K562 (cell line): ENCODE results near the gene CCR5AS.
A peak's percentile ranks its signal among the peaks of the same experiment; 100 is the strongest.

Experiments
- ATF2 ChIP-seq: sonication (generic); formaldehyde crosslinking; IDR thresholded peaks from 2 replicates; pipeline ENCODE4 v1.8.1; 2022; ENCODE audit warnings: missing genetic modification reagents
- BHLHE40 ChIP-seq: IDR thresholded peaks from 2 replicates; pipeline ENCODE4 v1.6.1; 2011; ENCODE audit warnings: low read length, improper control_type of control experiment
- CC2D1A ChIP-seq: fragments of 450-650 bp; IDR thresholded peaks from 2 replicates; pipeline ENCODE4 v1.6.1; 2017; ENCODE audit warnings: mild to moderate bottlenecking
- ELF2 ChIP-seq: fragments of 250-450 bp; sonication (Bioruptor Pico); IDR thresholded peaks from 2 replicates; pipeline ENCODE4 v1.5.0; 2021; ENCODE audit warnings: mild to moderate bottlenecking
- EP300 ChIP-seq: IDR thresholded peaks from 2 replicates; pipeline ENCODE4 v1.6.1; 2012; ENCODE audit warnings: low read length, improper control_type of control experiment
- GATA2 ChIP-seq: sonication (generic); formaldehyde crosslinking; IDR thresholded peaks from 2 replicates; pipeline ENCODE4 v1.4.0; 2020; ENCODE audit warnings: mild to moderate bottlenecking, missing genetic modification reagents
- HEY1 ChIP-seq: fragments of 250-450 bp; sonication (Bioruptor Pico); IDR thresholded peaks from 2 replicates; pipeline ENCODE4 v1.5.0; 2020; ENCODE audit warnings: mild to moderate bottlenecking, moderate library complexity, borderline replicate concordance
- HNRNPUL1 ChIP-seq: fragments of 200-400 bp; formaldehyde crosslinking; IDR thresholded peaks from 2 replicates; pipeline ENCODE4 v1.6.1; 2017; ENCODE audit warnings: low read length
- MCM7 ChIP-seq, 2 experiments: fragments of 450-650 bp; IDR thresholded peaks; 2 replicates each; pipeline ENCODE4 v1.6.1; 2016 to 2018
- MTA2 ChIP-seq: fragments of 450-650 bp; IDR thresholded peaks from 2 replicates; pipeline ENCODE4 v1.6.1; 2016; ENCODE audit warnings: low read depth
- NBN ChIP-seq: fragments of 450-650 bp; IDR thresholded peaks from 2 replicates; pipeline ENCODE4 v1.6.1; 2016; ENCODE audit warnings: low read depth, mild to moderate bottlenecking
- NFE2 ChIP-seq: IDR thresholded peaks from 2 replicates; pipeline ENCODE4 v1.6.1; 2014; ENCODE audit warnings: antibody characterized with exemption, low read depth
- NFIC ChIP-seq: fragments of 450-650 bp; IDR thresholded peaks from 2 replicates; pipeline ENCODE4 v1.6.1; 2017; ENCODE audit warnings: mild to moderate bottlenecking, inconsistent platforms
- PHB ChIP-seq: fragments of 250-450 bp; sonication (Bioruptor Pico); IDR thresholded peaks from 2 replicates; pipeline ENCODE4 v1.5.0; 2021
- POLR2AphosphoS5 ChIP-seq: IDR thresholded peaks from 2 replicates; pipeline ENCODE4 v1.6.1; 2011; ENCODE audit warnings: mild to moderate bottlenecking, low read depth, low read length, moderate library complexity; ENCODE audit not compliant: control insufficient read depth, insufficient read depth
- RBFOX2 ChIP-seq: fragments of 200-400 bp; formaldehyde crosslinking; IDR thresholded peaks from 2 replicates; pipeline ENCODE4 v1.6.1; 2017; ENCODE audit warnings: low read depth, mild to moderate bottlenecking, low read length, moderate library complexity
- SIX5 ChIP-seq, 2 experiments: IDR thresholded peaks; 2 replicates each; pipeline ENCODE4 v1.6.1; 2011; ENCODE audit warnings: low read length in 2 of 2, borderline replicate concordance in 1 of 2, low read depth in 1 of 2, mild to moderate bottlenecking in 1 of 2, moderate library complexity in 1 of 2; ENCODE audit not compliant: insufficient read depth in 1 of 2
- SUPT5H ChIP-seq: fragments of 450-650 bp; IDR thresholded peaks from 2 replicates; pipeline ENCODE4 v1.6.1; 2016
- TEAD2 ChIP-seq: fragments of 450-650 bp; IDR thresholded peaks from 2 replicates; pipeline ENCODE4 v1.6.1; 2016; ENCODE audit warnings: missing genetic modification characterization, control low read depth, missing compliant biosample characterization
- ZNF143 ChIP-seq: sonication (generic); formaldehyde crosslinking; IDR thresholded peaks from 2 replicates; pipeline ENCODE4 v1.9.0; 2022; ENCODE audit warnings: mild to moderate bottlenecking, missing genetic modification reagents
- ZNF316 ChIP-seq: fragments of 450-650 bp; IDR thresholded peaks from 2 replicates; pipeline ENCODE4 v1.6.1; 2016
- ZNF764 ChIP-seq: fragments of 250-450 bp; sonication (Bioruptor Pico); IDR thresholded peaks from 2 replicates; pipeline ENCODE4 v1.4.0; 2020; ENCODE audit warnings: low read depth, mild to moderate bottlenecking, moderate library complexity
- TF ChIP-seq, protein P1 (sequence below): fragments of 200-800 bp; sonication (Bioruptor generic); IDR thresholded peaks from 2 replicates; pipeline ENCODE4 v1.6.1; 2016; ENCODE audit warnings: missing genetic modification characterization, missing compliant biosample characterization
- TF ChIP-seq, protein P2 (sequence below): sonication (generic); formaldehyde crosslinking; IDR thresholded peaks from 2 replicates; pipeline ENCODE4 v1.9.0; 2022; ENCODE audit warnings: mild to moderate bottlenecking, missing genetic modification reagents
- TF ChIP-seq, protein P3 (sequence below), 3 experiments: IDR thresholded peaks in 2 of 3; conservative IDR thresholded peaks in 1 of 3; 2 replicates each; pipeline ENCODE4 v1.5.1; 2011 to 2012; ENCODE audit warnings: low read length in 3 of 3, mild to moderate bottlenecking in 3 of 3, control low read depth in 2 of 3, improper control_type of control experiment in 1 of 3, inconsistent platforms in 1 of 3, low read depth in 1 of 3, mixed read lengths in 1 of 3, moderate library complexity in 1 of 3; ENCODE audit not compliant: insufficient read depth in 2 of 3

CCR5AS gene

DNA sequence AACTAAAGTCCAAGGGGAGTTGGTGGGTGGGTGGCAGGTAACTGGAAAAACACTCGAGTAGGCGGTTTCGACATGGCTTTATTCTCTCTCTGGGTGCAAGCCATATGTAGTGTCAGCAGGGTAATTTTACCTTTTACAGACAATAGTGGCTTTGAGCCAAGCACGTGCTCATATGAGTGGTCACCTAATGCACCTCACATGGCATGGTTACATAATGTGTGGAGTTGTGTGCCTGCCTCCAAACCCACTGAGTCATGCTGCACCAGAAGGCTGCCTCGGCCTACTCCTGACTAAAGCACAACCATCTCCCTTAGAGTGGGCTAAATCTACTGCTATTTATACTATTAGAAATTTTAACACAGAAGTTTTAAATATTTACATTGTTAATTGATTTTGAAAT is 16.7 kb upstream of the CCR5AS start (continued):
- TF ChIP-seq NFE2: 0 out of 2 replicates have a peak, but pooled peaks have one; percentile 9
- peak; percentile 79 for TF ChIP-seq BHLHE40
- TF ChIP-seq, protein P1, sequence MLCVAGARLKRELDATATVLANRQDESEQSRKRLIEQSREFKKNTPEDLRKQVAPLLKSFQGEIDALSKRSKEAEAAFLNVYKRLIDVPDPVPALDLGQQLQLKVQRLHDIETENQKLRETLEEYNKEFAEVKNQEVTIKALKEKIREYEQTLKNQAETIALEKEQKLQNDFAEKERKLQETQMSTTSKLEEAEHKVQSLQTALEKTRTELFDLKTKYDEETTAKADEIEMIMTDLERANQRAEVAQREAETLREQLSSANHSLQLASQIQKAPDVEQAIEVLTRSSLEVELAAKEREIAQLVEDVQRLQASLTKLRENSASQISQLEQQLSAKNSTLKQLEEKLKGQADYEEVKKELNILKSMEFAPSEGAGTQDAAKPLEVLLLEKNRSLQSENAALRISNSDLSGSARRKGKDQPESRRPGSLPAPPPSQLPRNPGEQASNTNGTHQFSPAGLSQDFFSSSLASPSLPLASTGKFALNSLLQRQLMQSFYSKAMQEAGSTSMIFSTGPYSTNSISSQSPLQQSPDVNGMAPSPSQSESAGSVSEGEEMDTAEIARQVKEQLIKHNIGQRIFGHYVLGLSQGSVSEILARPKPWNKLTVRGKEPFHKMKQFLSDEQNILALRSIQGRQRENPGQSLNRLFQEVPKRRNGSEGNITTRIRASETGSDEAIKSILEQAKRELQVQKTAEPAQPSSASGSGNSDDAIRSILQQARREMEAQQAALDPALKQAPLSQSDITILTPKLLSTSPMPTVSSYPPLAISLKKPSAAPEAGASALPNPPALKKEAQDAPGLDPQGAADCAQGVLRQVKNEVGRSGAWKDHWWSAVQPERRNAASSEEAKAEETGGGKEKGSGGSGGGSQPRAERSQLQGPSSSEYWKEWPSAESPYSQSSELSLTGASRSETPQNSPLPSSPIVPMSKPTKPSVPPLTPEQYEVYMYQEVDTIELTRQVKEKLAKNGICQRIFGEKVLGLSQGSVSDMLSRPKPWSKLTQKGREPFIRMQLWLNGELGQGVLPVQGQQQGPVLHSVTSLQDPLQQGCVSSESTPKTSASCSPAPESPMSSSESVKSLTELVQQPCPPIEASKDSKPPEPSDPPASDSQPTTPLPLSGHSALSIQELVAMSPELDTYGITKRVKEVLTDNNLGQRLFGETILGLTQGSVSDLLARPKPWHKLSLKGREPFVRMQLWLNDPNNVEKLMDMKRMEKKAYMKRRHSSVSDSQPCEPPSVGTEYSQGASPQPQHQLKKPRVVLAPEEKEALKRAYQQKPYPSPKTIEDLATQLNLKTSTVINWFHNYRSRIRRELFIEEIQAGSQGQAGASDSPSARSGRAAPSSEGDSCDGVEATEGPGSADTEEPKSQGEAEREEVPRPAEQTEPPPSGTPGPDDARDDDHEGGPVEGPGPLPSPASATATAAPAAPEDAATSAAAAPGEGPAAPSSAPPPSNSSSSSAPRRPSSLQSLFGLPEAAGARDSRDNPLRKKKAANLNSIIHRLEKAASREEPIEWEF (CRISPR knock-in tag): no peak
- TF ChIP-seq EP300: no peak
- TF ChIP-seq ZNF143 (CRISPR knock-in tag): no peak
- no peak for TF ChIP-seq RBFOX2
- TF ChIP-seq PHB (CRISPR knock-in tag): no peak
- no peak for TF ChIP-seq MCM7 (IDR thresholded peaks at IDR 0.05)
- TF ChIP-seq MTA2: no peak
- no peak for TF ChIP-seq CC2D1A
- TF ChIP-seq, protein P2, sequence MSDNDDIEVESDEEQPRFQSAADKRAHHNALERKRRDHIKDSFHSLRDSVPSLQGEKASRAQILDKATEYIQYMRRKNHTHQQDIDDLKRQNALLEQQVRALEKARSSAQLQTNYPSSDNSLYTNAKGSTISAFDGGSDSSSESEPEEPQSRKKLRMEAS (CRISPR knock-in tag): peak; percentile 31; the same call in 1 of the 2 replicates
- no peak for TF ChIP-seq GATA2
- no peak for TF ChIP-seq ZNF764 (CRISPR knock-in tag)
- TF ChIP-seq NFIC: peak; percentile 65
- no peak for TF ChIP-seq NBN
- TF ChIP-seq POLR2AphosphoS5: no peak
- TF ChIP-seq, protein P3, sequence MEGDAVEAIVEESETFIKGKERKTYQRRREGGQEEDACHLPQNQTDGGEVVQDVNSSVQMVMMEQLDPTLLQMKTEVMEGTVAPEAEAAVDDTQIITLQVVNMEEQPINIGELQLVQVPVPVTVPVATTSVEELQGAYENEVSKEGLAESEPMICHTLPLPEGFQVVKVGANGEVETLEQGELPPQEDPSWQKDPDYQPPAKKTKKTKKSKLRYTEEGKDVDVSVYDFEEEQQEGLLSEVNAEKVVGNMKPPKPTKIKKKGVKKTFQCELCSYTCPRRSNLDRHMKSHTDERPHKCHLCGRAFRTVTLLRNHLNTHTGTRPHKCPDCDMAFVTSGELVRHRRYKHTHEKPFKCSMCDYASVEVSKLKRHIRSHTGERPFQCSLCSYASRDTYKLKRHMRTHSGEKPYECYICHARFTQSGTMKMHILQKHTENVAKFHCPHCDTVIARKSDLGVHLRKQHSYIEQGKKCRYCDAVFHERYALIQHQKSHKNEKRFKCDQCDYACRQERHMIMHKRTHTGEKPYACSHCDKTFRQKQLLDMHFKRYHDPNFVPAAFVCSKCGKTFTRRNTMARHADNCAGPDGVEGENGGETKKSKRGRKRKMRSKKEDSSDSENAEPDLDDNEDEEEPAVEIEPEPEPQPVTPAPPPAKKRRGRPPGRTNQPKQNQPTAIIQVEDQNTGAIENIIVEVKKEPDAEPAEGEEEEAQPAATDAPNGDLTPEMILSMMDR (IDR thresholded peaks at IDR 0.05 in 2 of 3, conservative IDR thresholded peaks at IDR 0.05 in 1 of 3; ENCODE audit: insufficient read depth in 2 of 3, low read depth in 1 of 3, low read length in 3 of 3): no peak
- no peak for TF ChIP-seq SUPT5H
- TF ChIP-seq SIX5 (IDR thresholded peaks at IDR 0.05; ENCODE audit: borderline replicate concordance in 1 of 2, insufficient read depth in 1 of 2, low read depth in 1 of 2, low read length in 2 of 2): no peak
- no peak for TF ChIP-seq HEY1 (CRISPR knock-in tag)
- TF ChIP-seq HNRNPUL1: no peak
- TF ChIP-seq ELF2: no peak
- TF ChIP-seq ATF2: no peak
- TF ChIP-seq ZNF316: no peak
- TF ChIP-seq TEAD2 (tag): no peak
